CD14-positive monocyte (primary cell): ENCODE data around the gene HES7. TPM values are rescaled to one million over a fixed set of nuclear protein-coding genes. Genes with fewer than 3 reads are reported as not detected.

ENCODE experiments used
- DNase-seq, 3 donors: peaks; one replicate each; pipeline ENCODE4 v3.0.0-alpha.2; 2011 to 2022
- H2AFZ ChIP-seq: 2 replicates; pipeline ENCODE4 v1.6.0; 2012; ENCODE audit warnings: mild to moderate bottlenecking, low read depth, low read length, inconsistent platforms; ENCODE audit not compliant: insufficient read depth, poor library complexity, severe bottlenecking
- H3K27ac ChIP-seq, 2 donors: 1 replicate in 1 of 2; 2 replicates in 1 of 2; pipeline ENCODE4 v1.5.1; 2012 to 2013; ENCODE audit warnings: low read length in 2 of 2, control low read depth in 1 of 2, inconsistent platforms in 1 of 2, low read depth in 1 of 2, mild to moderate bottlenecking in 1 of 2
- H3K27me3 ChIP-seq, 2 donors: one replicate each; pipeline versions ENCODE4 v1.6.0 to v1.6.1; 2011 to 2013; ENCODE audit warnings: low read length in 2 of 2; ENCODE audit not compliant: control insufficient read depth in 2 of 2, insufficient read depth in 2 of 2
- H3K36me3 ChIP-seq, 2 donors: replicated peaks in 1 of 2; 1 replicate in 1 of 2; 2 replicates in 1 of 2; pipeline versions ENCODE4 v1.5.1 to v1.6.1; 2012 to 2013; ENCODE audit warnings: low read length in 2 of 2, control low read depth in 1 of 2, inconsistent platforms in 1 of 2, mild to moderate bottlenecking in 1 of 2; ENCODE audit not compliant: insufficient read depth in 2 of 2, control insufficient read depth in 1 of 2
- H3K4me1 ChIP-seq, 2 donors: 1 replicate in 1 of 2; 2 replicates in 1 of 2; pipeline versions ENCODE4 v1.5.1 to v1.6.1; 2012 to 2013; ENCODE audit warnings: low read length in 2 of 2, control low read depth in 1 of 2, inconsistent platforms in 1 of 2, mild to moderate bottlenecking in 1 of 2, moderate library complexity in 1 of 2; ENCODE audit not compliant: insufficient read depth in 2 of 2, control insufficient read depth in 1 of 2
- H3K4me2 ChIP-seq: replicated peaks from 2 replicates; pipeline ENCODE3; 2012; ENCODE audit warnings: low read length, moderate library complexity, mild to moderate bottlenecking; ENCODE audit not compliant: poor library complexity, severe bottlenecking; ENCODE audit errors: extremely low read depth
- H3K4me3 ChIP-seq, 3 experiments: fragments of 200-600 bp in 1 of 3; sonication (generic) in 1 of 3; replicated peaks in 1 of 3; 1 replicate in 2 of 3; 2 replicates in 1 of 3; pipeline ENCODE4 v1.5.1; 2011 to 2013; ENCODE audit warnings: low read length in 3 of 3, mild to moderate bottlenecking in 3 of 3, control low read depth in 2 of 3, low read depth in 2 of 3, inconsistent platforms in 1 of 3, moderate library complexity in 1 of 3
- H3K79me2 ChIP-seq: 2 replicates; pipeline ENCODE4 v1.6.0; 2012; ENCODE audit warnings: mild to moderate bottlenecking, control low read depth, inconsistent platforms, low read length, moderate library complexity; ENCODE audit not compliant: insufficient read depth
- H3K9ac ChIP-seq: 2 replicates; pipeline ENCODE4 v1.6.0; 2017; ENCODE audit warnings: low read length, mild to moderate bottlenecking; ENCODE audit not compliant: insufficient read depth, poor library complexity, severe bottlenecking
- H3K9me3 ChIP-seq, 2 donors: replicated peaks in 1 of 2; 1 replicate in 1 of 2; 2 replicates in 1 of 2; pipeline versions ENCODE4 v1.5.1 to v1.6.1; 2012 to 2013; ENCODE audit warnings: low read length in 2 of 2, control low read depth in 1 of 2; ENCODE audit not compliant: control insufficient read depth in 1 of 2, insufficient read depth in 1 of 2
- H4K20me1 ChIP-seq: 2 replicates; pipeline ENCODE4 v1.6.0; 2012; ENCODE audit warnings: mild to moderate bottlenecking, low read length, control low read depth, moderate library complexity; ENCODE audit not compliant: insufficient read depth
- H3K27ac Mint-ChIP-seq, 7 donors: one replicate each; pipeline ENCODE4 v1.8.0; 2020; ENCODE audit warnings: mild to moderate bottlenecking in 7 of 7, mixed read lengths in 7 of 7, moderate library complexity in 6 of 7, inconsistent platforms in 2 of 7
- H3K27me3 Mint-ChIP-seq, 3 donors: one replicate each; pipeline ENCODE4 v1.8.0; 2021 to 2022; ENCODE audit warnings: low read depth in 3 of 3, mild to moderate bottlenecking in 3 of 3, mixed read lengths in 3 of 3, moderate library complexity in 3 of 3, inconsistent platforms in 1 of 3
- H3K36me3 Mint-ChIP-seq, 2 donors: one replicate each; pipeline ENCODE4 v1.8.0; 2020; ENCODE audit warnings: mixed read lengths in 2 of 2, inconsistent platforms in 1 of 2, mild to moderate bottlenecking in 1 of 2
- H3K4me1 Mint-ChIP-seq: one replicate; pipeline ENCODE4 v1.8.0; 2020; ENCODE audit warnings: mild to moderate bottlenecking, mixed read lengths
- H3K4me3 Mint-ChIP-seq, 2 donors: one replicate each; pipeline ENCODE4 v1.8.0; 2020; ENCODE audit warnings: mild to moderate bottlenecking in 2 of 2, mixed read lengths in 2 of 2, moderate library complexity in 1 of 2
- H3K9me3 Mint-ChIP-seq, 7 donors: one replicate each; pipeline ENCODE4 v1.8.0; 2020 to 2022; ENCODE audit warnings: mixed read lengths in 7 of 7, mild to moderate bottlenecking in 6 of 7, moderate library complexity in 6 of 7, inconsistent platforms in 2 of 7
- WGBS: methylation state at CpG from one replicate; pipeline ENCODE4 v1.1.5; 2013; ENCODE audit warnings: missing lambda C conversion rate; ENCODE audit not compliant: insufficient coverage; 5-methylcytosine and 5-hydroxymethylcytosine counted together
- intact Hi-C, 2 donors: fragments of 100-400 bp; cut with micrococcal nuclease; formaldehyde crosslinking; loops; one replicate each; pipeline versions ENCODE4 v1.15.0 to v1.15.1; 2023
- polyA plus RNA-seq, 3 donors: library from polyadenylated mRNA; depleted of rRNA in 1 of 3; unstranded in 2 of 3; stranded (reverse) in 1 of 3; fragments of 300-500 nt in 2 of 3; fragments of >200 nt in 1 of 3; fragmentation: Illumina TruSeq in 2 of 3; gene quantifications; 1 replicate in 2 of 3; 2 replicates in 1 of 3; pipeline ENCODE4 v1.2.3, GENCODE V29; 2012 to 2021
- TF ChIP-seq, protein P1 (sequence below): fragments of 200-600 bp; IDR thresholded peaks from one replicate; pipeline ENCODE4 v1.8.0; 2022; ENCODE audit warnings: antibody characterized with exemption, mild to moderate bottlenecking

HES7 gene
- polyA plus RNA-seq, 3 donors = not detected

DNA sequence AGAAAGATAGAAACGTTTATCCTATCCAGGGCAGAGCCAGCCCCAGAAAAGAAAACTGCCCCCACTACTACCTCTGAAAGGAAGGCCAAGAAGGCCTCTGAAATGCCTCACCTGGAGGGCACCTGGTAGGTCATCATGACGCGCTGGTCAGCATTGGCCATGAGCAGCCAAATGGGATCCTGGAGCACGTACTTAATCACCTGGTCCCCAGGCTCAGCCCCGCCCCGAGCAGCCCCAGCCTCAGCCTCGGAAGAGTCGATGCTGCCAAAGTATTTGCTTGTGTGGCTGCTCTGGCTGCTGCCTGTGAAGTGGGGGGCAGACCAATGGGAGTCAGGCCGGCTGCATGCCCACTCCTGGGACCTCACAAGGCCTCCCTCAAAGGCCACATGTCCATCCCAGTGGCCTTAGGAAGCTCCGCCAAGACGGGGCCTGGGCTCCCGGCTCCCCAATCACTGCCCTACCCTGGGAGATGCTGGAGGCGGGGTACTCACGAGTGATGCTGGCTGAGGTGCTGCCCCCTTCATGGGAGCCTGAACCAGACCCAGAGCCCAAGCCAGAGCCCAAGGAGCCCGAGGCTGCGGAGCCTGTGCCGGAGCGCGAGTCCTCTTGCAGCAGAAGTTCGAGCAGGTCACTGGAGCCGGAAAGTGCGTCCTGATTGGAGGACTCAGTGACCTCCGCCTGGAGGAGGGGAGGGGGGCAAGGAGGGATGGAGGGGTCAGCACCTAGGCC, 18.4 kb upstream of the HES7 start:
- TF ChIP-seq, protein P1, sequence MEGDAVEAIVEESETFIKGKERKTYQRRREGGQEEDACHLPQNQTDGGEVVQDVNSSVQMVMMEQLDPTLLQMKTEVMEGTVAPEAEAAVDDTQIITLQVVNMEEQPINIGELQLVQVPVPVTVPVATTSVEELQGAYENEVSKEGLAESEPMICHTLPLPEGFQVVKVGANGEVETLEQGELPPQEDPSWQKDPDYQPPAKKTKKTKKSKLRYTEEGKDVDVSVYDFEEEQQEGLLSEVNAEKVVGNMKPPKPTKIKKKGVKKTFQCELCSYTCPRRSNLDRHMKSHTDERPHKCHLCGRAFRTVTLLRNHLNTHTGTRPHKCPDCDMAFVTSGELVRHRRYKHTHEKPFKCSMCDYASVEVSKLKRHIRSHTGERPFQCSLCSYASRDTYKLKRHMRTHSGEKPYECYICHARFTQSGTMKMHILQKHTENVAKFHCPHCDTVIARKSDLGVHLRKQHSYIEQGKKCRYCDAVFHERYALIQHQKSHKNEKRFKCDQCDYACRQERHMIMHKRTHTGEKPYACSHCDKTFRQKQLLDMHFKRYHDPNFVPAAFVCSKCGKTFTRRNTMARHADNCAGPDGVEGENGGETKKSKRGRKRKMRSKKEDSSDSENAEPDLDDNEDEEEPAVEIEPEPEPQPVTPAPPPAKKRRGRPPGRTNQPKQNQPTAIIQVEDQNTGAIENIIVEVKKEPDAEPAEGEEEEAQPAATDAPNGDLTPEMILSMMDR = no peak
- H4K20me1 ChIP-seq = peaks cover 86% of the 10 kb centered on the region
- H3K4me1 ChIP-seq = peaks cover 34 to 39% of the 10 kb centered on the region in 2 donors
- WGBS = 97% methylated on average over 19 of the region's 23 CpGs
- no peak overlapping the region for H3K4me2 ChIP-seq
- Mint-ChIP-seq H3K27me3 (peaks cover 0 to 3% (median 2%) of the 10 kb centered on the region in 3 donors), H3K4me1 (no peaks in the 10 kb centered on the region), H3K27ac (peak overlapping the region in 1 of 7 donors; percentile 30), H3K4me3 (no peak overlapping the region), H3K9me3 (no peaks in the 10 kb centered on the region), H3K36me3 (peaks cover 64 to 73% of the 10 kb centered on the region in 2 donors)
- intact Hi-C loops = no loop called here
- H3K9ac ChIP-seq = no peak overlapping the region
- peaks cover 68 to 74% of the 10 kb centered on the region in 2 donors for H3K36me3 ChIP-seq
- H2AFZ ChIP-seq = no peak overlapping the region
- no peak overlapping the region for H3K27ac ChIP-seq
- DNase-seq = peak in 1 of 3 donors; percentile 4
- H3K79me2 ChIP-seq = no peaks in the 10 kb centered on the region
- no peaks in the 10 kb centered on the region for H3K9me3 ChIP-seq
- H3K4me3 ChIP-seq = no peak overlapping the region
- H3K27me3 ChIP-seq = peaks cover 0 to 4% of the 10 kb centered on the region in 2 donors

DNA sequence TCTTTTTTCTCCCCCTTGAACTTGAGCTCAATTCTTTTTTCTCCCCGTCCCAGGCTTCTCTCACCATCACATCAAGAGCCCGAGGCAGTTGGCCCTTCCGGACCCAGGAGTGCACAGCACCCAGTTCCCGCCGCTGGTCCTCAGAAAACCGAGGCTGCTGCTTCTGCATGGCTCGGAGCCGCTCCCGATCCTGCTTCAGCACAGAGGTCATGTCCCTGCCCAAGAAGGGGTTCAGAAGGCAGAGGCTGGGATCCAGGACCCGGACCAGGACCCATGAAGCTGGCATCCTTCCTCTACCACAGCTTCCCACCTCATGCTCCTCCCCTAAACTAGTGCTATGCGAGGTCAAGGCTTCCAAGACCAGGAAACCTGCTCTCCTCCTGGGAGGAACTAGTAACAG, 17.8 kb upstream of the HES7 start:
- Mint-ChIP-seq H3K27me3 (peaks cover 0 to 4% (median under 1%) of the 10 kb centered on the region in 3 donors), H3K36me3 (peaks cover 58 to 67% of the 10 kb centered on the region in 2 donors), H3K4me1 (no peaks in the 10 kb centered on the region), H3K27ac (no peak overlapping the region), H3K4me3 (no peak overlapping the region), H3K9me3 (no peaks in the 10 kb centered on the region)
- no peak overlapping the region for H3K4me3 ChIP-seq
- H4K20me1 ChIP-seq = peaks cover 80% of the 10 kb centered on the region
- peaks cover 62 to 68% of the 10 kb centered on the region in 2 donors for H3K36me3 ChIP-seq
- DNase-seq = peak in 1 of 3 donors; percentile 2
- no peak overlapping the region for H2AFZ ChIP-seq
- TF ChIP-seq, protein P1 = no peak
- H3K27ac ChIP-seq = no peak overlapping the region
- intact Hi-C loops = no loop called here
- H3K4me2 ChIP-seq = no peak overlapping the region
- no peaks in the 10 kb centered on the region for H3K9me3 ChIP-seq
- H3K27me3 ChIP-seq = peaks cover 0 to 7% of the 10 kb centered on the region in 2 donors
- 96% methylated on average over 10 of the region's 11 CpGs for WGBS
- H3K79me2 ChIP-seq = no peaks in the 10 kb centered on the region
- H3K4me1 ChIP-seq = peaks cover 34 to 40% of the 10 kb centered on the region in 2 donors
- H3K9ac ChIP-seq = no peak overlapping the region
